Adrenal gland (tissue), 5 donors: ENCODE results near the gene METTL16.
"Not testable (repeated sequence)": the region's sequence is repeated elsewhere in the genome, so short reads cannot be mapped to it uniquely, and the experiment has no call there.

Experiments
- CTCF ChIP-seq, 6 experiments: fragments of 450-650 bp in 4 of 6; fragments of 200-600 bp in 2 of 6; sonication (generic) in 1 of 6; IDR thresholded peaks; 1 replicate in 5 of 6; 2 replicates in 1 of 6; pipeline versions ENCODE4 v1.5.1 to v1.8.0; 2016 to 2021; ENCODE audit warnings: antibody characterized with exemption in 6 of 6, mild to moderate bottlenecking in 2 of 6, moderate library complexity in 1 of 6
- POLR2A ChIP-seq, 2 donors: fragments of 450-650 bp; IDR thresholded peaks; one replicate each; pipeline ENCODE4 v1.6.1; 2017; ENCODE audit warnings: antibody characterized with exemption in 2 of 2, mild to moderate bottlenecking in 2 of 2, moderate library complexity in 1 of 2
- donor health status: DM: no; HTN: no; CAD: no.

DNA sequence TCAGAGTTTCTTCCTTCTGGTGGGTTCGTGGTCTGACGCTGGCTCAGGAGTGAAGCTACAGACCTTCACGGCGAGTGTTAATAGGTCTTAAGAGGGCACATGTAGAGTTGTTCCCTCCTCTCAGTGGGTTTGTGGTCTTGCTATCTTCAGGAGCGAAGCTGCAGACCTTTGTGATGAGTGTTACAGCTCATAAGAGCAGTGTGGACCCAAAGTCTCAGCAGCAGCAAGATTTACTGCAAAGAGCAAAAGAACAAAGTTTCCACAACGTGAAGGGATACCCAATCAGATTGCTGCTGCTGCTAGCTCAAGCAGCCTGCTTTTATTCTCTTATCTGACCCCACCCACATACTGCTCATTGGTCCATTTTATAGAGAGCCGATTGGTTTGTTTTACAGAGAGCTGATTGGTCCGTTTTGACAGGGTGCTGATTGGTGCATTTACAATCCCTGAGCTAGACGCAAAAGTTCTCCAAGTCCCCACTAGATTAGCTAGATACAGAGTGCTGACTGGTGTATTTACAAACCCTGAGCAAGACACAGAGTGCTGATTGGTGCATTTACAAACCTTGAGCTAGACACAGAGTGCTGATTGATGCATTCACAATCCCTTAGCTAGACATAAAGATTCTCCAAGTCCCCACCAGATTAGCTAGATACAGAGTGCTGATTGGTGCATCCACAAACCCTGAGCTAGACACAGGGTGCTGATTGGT, 19.7 kb upstream of the METTL16 start:
- TF ChIP-seq POLR2A, CTCF (IDR thresholded peaks at IDR 0.05): not testable (repeated sequence)
